WTC11 (cell line): ENCODE measurements around the gene TMA16. TPM values are rescaled to one million over a fixed set of nuclear protein-coding genes. Genes with fewer than 3 reads are reported as not detected.

Experiments
- ATAC-seq: fragments of 200-7000 bp; cut with Tn5 transposase; 2 replicates; pipeline ENCODE4 v1.10.0; 2021; ENCODE audit warnings: mild to moderate bottlenecking, moderate library complexity
- CTCF ChIA-PET: fragments of 300-600 bp; sonication (Branson Sonifier 250); formaldehyde crosslinking; loops from one replicate; lab custom pipeline; 2021; ENCODE audit warnings: antibody characterized with exemption; lab: Charles Lee
- POLR2A ChIA-PET: fragments of 350-600 bp; sonication (Branson Sonifier 250); formaldehyde crosslinking; loops from one replicate; lab custom pipeline; 2021; ENCODE audit warnings: antibody characterized with exemption; lab: Charles Lee
- DNase-seq: peaks from one replicate; pipeline ENCODE4 v3.0.0; 2021; ENCODE audit warnings: low spot score
- H3K27ac Mint-ChIP-seq: 2 replicates; pipeline ENCODE4 v1.8.0; 2021; ENCODE audit warnings: mixed read lengths
- H3K27me3 Mint-ChIP-seq: 2 replicates; pipeline ENCODE4 v1.8.0; 2021; ENCODE audit warnings: low read depth, mild to moderate bottlenecking, moderate library complexity, mixed read lengths
- H3K36me3 Mint-ChIP-seq: 2 replicates; pipeline ENCODE4 v1.8.0; 2021; ENCODE audit warnings: mixed read lengths
- H3K4me1 Mint-ChIP-seq: 2 replicates; pipeline ENCODE4 v1.8.0; 2022; ENCODE audit warnings: mixed read lengths
- H3K4me3 Mint-ChIP-seq: 2 replicates; pipeline ENCODE4 v1.8.0; 2021; ENCODE audit warnings: mild to moderate bottlenecking, moderate library complexity, mixed read lengths
- H3K9me3 Mint-ChIP-seq: 2 replicates; pipeline ENCODE4 v1.8.0; 2021; ENCODE audit warnings: mixed read lengths
- CDX4 ChIP-seq: fragments of 250-450 bp; sonication (Bioruptor Pico); IDR thresholded peaks from 2 replicates; pipeline ENCODE4 v1.9.0; 2021; ENCODE audit warnings: moderate library complexity, mild to moderate bottlenecking, inconsistent platforms, borderline replicate concordance
- E2F4 ChIP-seq: sonication (generic); formaldehyde crosslinking; IDR thresholded peaks from 2 replicates; pipeline ENCODE4 v1.8.1; 2022; ENCODE audit warnings: low read depth, mild to moderate bottlenecking, moderate library complexity, missing genetic modification reagents, borderline replicate concordance
- E2F5 ChIP-seq: sonication (generic); formaldehyde crosslinking; IDR thresholded peaks from 2 replicates; pipeline ENCODE4 v1.8.1; 2022; ENCODE audit warnings: mild to moderate bottlenecking, moderate library complexity, missing genetic modification reagents
- ERG ChIP-seq: fragments of 250-450 bp; sonication (Bioruptor Pico); IDR thresholded peaks from 2 replicates; pipeline ENCODE4 v1.8.0; 2021; ENCODE audit warnings: mild to moderate bottlenecking
- ETV6 ChIP-seq: sonication (generic); formaldehyde crosslinking; IDR thresholded peaks from 2 replicates; pipeline ENCODE4 v1.8.1; 2022; ENCODE audit warnings: mild to moderate bottlenecking, missing genetic modification reagents
- FOXP1 ChIP-seq: sonication (generic); formaldehyde crosslinking; IDR thresholded peaks from 2 replicates; pipeline ENCODE4 v1.8.0; 2022; ENCODE audit warnings: missing genetic modification reagents, mild to moderate bottlenecking, moderate library complexity, borderline replicate concordance
- GABPB1 ChIP-seq: sonication (generic); formaldehyde crosslinking; IDR thresholded peaks from 2 replicates; pipeline ENCODE4 v1.8.1; 2023; ENCODE audit warnings: mild to moderate bottlenecking, missing genetic modification reagents
- GRHL2 ChIP-seq: fragments of 250-450 bp; sonication (Bioruptor Pico); IDR thresholded peaks from 2 replicates; pipeline ENCODE4 v1.8.0; 2022; ENCODE audit warnings: mild to moderate bottlenecking, moderate library complexity; ENCODE audit not compliant: insufficient replicate concordance, severe bottlenecking
- HMGA2 ChIP-seq: fragments of 250-450 bp; sonication (Bioruptor Pico); IDR thresholded peaks from 2 replicates; pipeline ENCODE4 v1.4.0; 2021; ENCODE audit warnings: mild to moderate bottlenecking, moderate library complexity
- JAZF1 ChIP-seq: fragments of 250-450 bp; sonication (Bioruptor Pico); IDR thresholded peaks from 2 replicates; pipeline ENCODE4 v1.9.0; 2021; ENCODE audit warnings: moderate library complexity, mild to moderate bottlenecking, inconsistent platforms
- KAT7 ChIP-seq: sonication (generic); formaldehyde crosslinking; IDR thresholded peaks from 2 replicates; pipeline ENCODE4 v1.8.1; 2023; ENCODE audit warnings: missing genetic modification reagents, mild to moderate bottlenecking, borderline replicate concordance
- NFE2L1 ChIP-seq: sonication (generic); formaldehyde crosslinking; IDR thresholded peaks from 2 replicates; pipeline ENCODE4 v1.8.1; 2023; ENCODE audit warnings: missing genetic modification reagents
- OVOL2 ChIP-seq: fragments of 250-450 bp; sonication (Bioruptor Pico); IDR thresholded peaks from 2 replicates; pipeline ENCODE4 v1.9.0; 2021; ENCODE audit warnings: mild to moderate bottlenecking, borderline replicate concordance
- PRRX2 ChIP-seq: fragments of 250-450 bp; sonication (Bioruptor Pico); IDR thresholded peaks from 2 replicates; pipeline ENCODE4 v1.8.0; 2021; ENCODE audit warnings: mild to moderate bottlenecking
- RELA ChIP-seq: sonication (generic); formaldehyde crosslinking; IDR thresholded peaks from 2 replicates; pipeline ENCODE4 v1.8.1; 2022; ENCODE audit warnings: missing genetic modification reagents, mild to moderate bottlenecking, borderline replicate concordance
- SOX15 ChIP-seq: fragments of 250-450 bp; sonication (Bioruptor Pico); IDR thresholded peaks from 2 replicates; pipeline ENCODE4 v1.9.0; 2021; ENCODE audit warnings: mild to moderate bottlenecking
- TEAD1 ChIP-seq: sonication (generic); formaldehyde crosslinking; IDR thresholded peaks from 2 replicates; pipeline ENCODE4 v1.8.0; 2022; ENCODE audit warnings: mild to moderate bottlenecking, missing genetic modification reagents
- USF1 ChIP-seq: sonication (generic); formaldehyde crosslinking; IDR thresholded peaks from 2 replicates; pipeline ENCODE4 v1.8.0; 2022; ENCODE audit warnings: mild to moderate bottlenecking, missing genetic modification reagents
- ZNF219 ChIP-seq: sonication (generic); formaldehyde crosslinking; IDR thresholded peaks from 2 replicates; pipeline ENCODE4 v1.8.0; 2023; ENCODE audit warnings: missing genetic modification reagents, mild to moderate bottlenecking, borderline replicate concordance
- ZNF281 ChIP-seq: sonication (generic); formaldehyde crosslinking; IDR thresholded peaks from 2 replicates; pipeline ENCODE4 v1.8.0; 2023; ENCODE audit warnings: mild to moderate bottlenecking, missing genetic modification reagents
- ZNF416 ChIP-seq: fragments of 250-450 bp; sonication (Bioruptor Pico); IDR thresholded peaks from 2 replicates; pipeline ENCODE4 v1.9.0; 2021; ENCODE audit warnings: mild to moderate bottlenecking, inconsistent platforms
- ZNF671 ChIP-seq: fragments of 250-450 bp; sonication (Bioruptor Pico); IDR thresholded peaks from 2 replicates; pipeline ENCODE4 v1.8.0; 2021; ENCODE audit warnings: mild to moderate bottlenecking
- ZSCAN18 ChIP-seq: fragments of 250-450 bp; sonication (Bioruptor Pico); IDR thresholded peaks from 2 replicates; pipeline ENCODE4 v2.1.2; 2022; ENCODE audit warnings: mild to moderate bottlenecking, moderate library complexity
- total RNA-seq: library from RNA; stranded (reverse); gene quantifications from 3 replicates; pipeline ENCODE4 v1.2.3, GENCODE V29; 2021

TMA16 gene
- total RNA-seq, 1 experiment from 2014 or later = 63.7 TPM

- TF ChIP-seq CDX4 (CRISPR knock-in tag) = no peak
- TF ChIP-seq, all 79 proteins: peak for 0
Measured at GRCh38 chr4:163448540-163449203, 45.8 kb upstream of the TMA16 start (continued).

- no peaks in the 10 kb centered on the region for H3K9me3 Mint-ChIP-seq
- no peak overlapping the region for H3K27ac Mint-ChIP-seq
- no peaks in the 10 kb centered on the region for H3K27me3 Mint-ChIP-seq
- ChIA-PET POLR2A (no interaction called here), CTCF (no interaction called here)
- ATAC-seq (no peak), DNase-seq (no peak)
- H3K4me3 Mint-ChIP-seq = no peak overlapping the region
- TF ChIP-seq FOXP1 (no peak), PRRX2 (CRISPR knock-in tag) (no peak), TEAD1 (CRISPR knock-in tag) (no peak), ZSCAN18 (CRISPR knock-in tag) (no peak)
- no peaks in the 10 kb centered on the region for H3K4me1 Mint-ChIP-seq
- no peaks in the 10 kb centered on the region for H3K36me3 Mint-ChIP-seq
Measured at GRCh38 chr4:163462556-163462955, 31.9 kb upstream of the TMA16 start.

GRCh38 chr4:163467082-163467770 is 27.3 kb upstream of the TMA16 start:
- ChIA-PET POLR2A (no interaction called here), CTCF (interaction anchor here (0.7 kb wide), 1 partner anchor 83 kb away, joined by 3 read pairs; no protein-coding TSS in a partner anchor)
- Mint-ChIP-seq H3K27me3 (no peaks in the 10 kb centered on the region), H3K4me3 (no peak overlapping the region), H3K9me3 (no peaks in the 10 kb centered on the region), H3K4me1 (no peaks in the 10 kb centered on the region), H3K27ac (no peak overlapping the region), H3K36me3 (no peaks in the 10 kb centered on the region)
- DNase-seq (no peak), ATAC-seq (no peak)
- TF ChIP-seq NFE2L1 (CRISPR knock-in tag) (no peak), ZNF219 (CRISPR knock-in tag) (no peak), E2F5 (CRISPR knock-in tag) (no peak), RELA (CRISPR knock-in tag) (no peak), ZNF671 (no peak), OVOL2 (CRISPR knock-in tag) (no peak), KAT7 (no peak), GABPB1 (CRISPR knock-in tag) (no peak), JAZF1 (no peak), HMGA2 (no peak), USF1 (no peak), E2F4 (CRISPR knock-in tag) (no peak), GRHL2 (no peak), ETV6 (CRISPR knock-in tag) (no peak), SOX15 (CRISPR knock-in tag) (no peak), ZNF416 (no peak), ERG (no peak), ZNF281 (CRISPR knock-in tag) (no peak)
